Lower leg skin (tissue), 3 donors: ENCODE results near the gene UBAP2.

Experiments used
- CTCF ChIP-seq, 3 donors: fragments of 450-650 bp; IDR thresholded peaks; one replicate each; pipeline ENCODE4 v1.5.1; 2016; ENCODE audit warnings: antibody characterized with exemption in 3 of 3, mild to moderate bottlenecking in 3 of 3, moderate library complexity in 2 of 3
- POLR2A ChIP-seq, 2 donors: fragments of 450-650 bp; IDR thresholded peaks; one replicate each; pipeline ENCODE4 v1.6.1; 2016 to 2017; ENCODE audit warnings: antibody characterized with exemption in 2 of 2, mild to moderate bottlenecking in 1 of 2, moderate library complexity in 1 of 2

- TF ChIP-seq POLR2A (IDR thresholded peaks at IDR 0.05) (no peak), CTCF (IDR thresholded peaks at IDR 0.05) (no peak)
Observed at GRCh38 chr9:34025062-34025461, 23.6 kb downstream of the UBAP2 start.
